Natural killer cell treated with Interleukin-12 subunit alpha and Interleukin-12 subunit beta and Interleukin-15 and Interleukin-18, amount 100 ng/mL, for 72 hours (primary cell): ENCODE data around the gene AGPAT2. TPM values are rescaled to one million over a fixed set of nuclear protein-coding genes. Genes with fewer than 3 reads are reported as not detected.

Experiments used
- ATAC-seq, 2 donors: fragments of 150-1000 bp; cut with Tn5 transposase in 1 of 2; sonication (Bioruptor Pico), chemical (Tn5 transposase) in 1 of 2; 2 replicates each; pipeline ENCODE4 v1.10.0; 2021
- DNase-seq: peaks from one replicate; pipeline ENCODE4 v3.0.0; 2022; ENCODE audit warnings: low spot score
- H3K27ac Mint-ChIP-seq, 2 donors: 1 replicate in 1 of 2; 2 replicates in 1 of 2; pipeline ENCODE4 v1.8.0; 2022; ENCODE audit warnings: mixed read lengths in 2 of 2, mild to moderate bottlenecking in 1 of 2, moderate library complexity in 1 of 2
- H3K27me3 Mint-ChIP-seq, 2 donors: 1 replicate in 1 of 2; 2 replicates in 1 of 2; pipeline ENCODE4 v1.8.0; 2022; ENCODE audit warnings: mixed read lengths in 2 of 2
- H3K36me3 Mint-ChIP-seq: one replicate; pipeline ENCODE4 v1.8.0; 2022; ENCODE audit warnings: mixed read lengths
- H3K4me1 Mint-ChIP-seq, 2 donors: 1 replicate in 1 of 2; 2 replicates in 1 of 2; pipeline ENCODE4 v1.8.0; 2022; ENCODE audit warnings: low read depth in 2 of 2, mixed read lengths in 2 of 2, mild to moderate bottlenecking in 1 of 2
- H3K4me3 Mint-ChIP-seq: one replicate; pipeline ENCODE4 v1.8.0; 2022; ENCODE audit warnings: mixed read lengths
- H3K9me3 Mint-ChIP-seq: 2 replicates; pipeline ENCODE4 v1.8.0; 2022; ENCODE audit warnings: mixed read lengths
- total RNA-seq, 2 donors: library from RNA; stranded (reverse); gene quantifications; one replicate each; pipeline ENCODE4 v1.2.3, GENCODE V29; 2022

Gene AGPAT2
- total RNA-seq, 2 donors from 2014 or later: 6.1 to 8.9 TPM

- H3K27me3 Mint-ChIP-seq: peaks cover 0 to 2% of the 10 kb centered on the region in 2 donors
- no peak overlapping the region for H3K4me3 Mint-ChIP-seq
- ATAC-seq (peak; percentile 40 to 69), DNase-seq (peak; percentile 75)
- no peaks in the 10 kb centered on the region for H3K36me3 Mint-ChIP-seq
- H3K4me1 Mint-ChIP-seq: peaks cover 0 to 11% of the 10 kb centered on the region in 2 donors
- no peaks in the 10 kb centered on the region for H3K9me3 Mint-ChIP-seq
- no peak overlapping the region for H3K27ac Mint-ChIP-seq
Measured at GRCh38 chr9:136629879-136630661, 57.2 kb downstream of the AGPAT2 start.

- DNase-seq (peak; percentile 57), ATAC-seq (no peak)
- H3K27me3 Mint-ChIP-seq: peaks cover 0 to 2% of the 10 kb centered on the region in 2 donors
- H3K9me3 Mint-ChIP-seq: no peaks in the 10 kb centered on the region
- H3K4me3 Mint-ChIP-seq: no peak overlapping the region
- H3K36me3 Mint-ChIP-seq: no peaks in the 10 kb centered on the region
- no peak overlapping the region for H3K27ac Mint-ChIP-seq
- H3K4me1 Mint-ChIP-seq: peaks cover 0 to 11% of the 10 kb centered on the region in 2 donors
Measured at GRCh38 chr9:136629001-136629878, 58.0 kb downstream of the AGPAT2 start.

- ATAC-seq (no peak), DNase-seq (peak; percentile 53)
- H3K4me1 Mint-ChIP-seq: peaks cover 0 to 11% of the 10 kb centered on the region in 2 donors
- peak overlapping the region in 1 of 2 donors; percentile 58 for H3K27ac Mint-ChIP-seq
- H3K36me3 Mint-ChIP-seq: no peaks in the 10 kb centered on the region
- H3K4me3 Mint-ChIP-seq: no peak overlapping the region
- H3K27me3 Mint-ChIP-seq: peaks cover 0 to 2% of the 10 kb centered on the region in 2 donors
- no peaks in the 10 kb centered on the region for H3K9me3 Mint-ChIP-seq
Measured at GRCh38 chr9:136628268-136628667, 59.0 kb downstream of the AGPAT2 start.

GRCh38 chr9:136627703-136628102 lies 59.6 kb downstream of the AGPAT2 start:
- H3K27me3 Mint-ChIP-seq: peaks cover 0 to 2% of the 10 kb centered on the region in 2 donors
- DNase-seq (peak; percentile 56), ATAC-seq (no peak)
- no peak overlapping the region for H3K27ac Mint-ChIP-seq
- peaks cover 0 to 11% of the 10 kb centered on the region in 2 donors for H3K4me1 Mint-ChIP-seq
- no peak overlapping the region for H3K4me3 Mint-ChIP-seq
- H3K36me3 Mint-ChIP-seq: no peaks in the 10 kb centered on the region
- no peaks in the 10 kb centered on the region for H3K9me3 Mint-ChIP-seq

- H3K4me1 Mint-ChIP-seq: peaks cover 0 to 14% of the 10 kb centered on the region in 2 donors
- H3K4me3 Mint-ChIP-seq: no peak overlapping the region
- H3K27ac Mint-ChIP-seq: no peak overlapping the region
- H3K27me3 Mint-ChIP-seq: peaks cover 0 to 2% of the 10 kb centered on the region in 2 donors
- no peaks in the 10 kb centered on the region for H3K36me3 Mint-ChIP-seq
- DNase-seq: peak; percentile 53
- no peaks in the 10 kb centered on the region for H3K9me3 Mint-ChIP-seq
- no peak for ATAC-seq
Measured at GRCh38 chr9:136626740-136627642, 60.3 kb downstream of the AGPAT2 start.

DNA sequence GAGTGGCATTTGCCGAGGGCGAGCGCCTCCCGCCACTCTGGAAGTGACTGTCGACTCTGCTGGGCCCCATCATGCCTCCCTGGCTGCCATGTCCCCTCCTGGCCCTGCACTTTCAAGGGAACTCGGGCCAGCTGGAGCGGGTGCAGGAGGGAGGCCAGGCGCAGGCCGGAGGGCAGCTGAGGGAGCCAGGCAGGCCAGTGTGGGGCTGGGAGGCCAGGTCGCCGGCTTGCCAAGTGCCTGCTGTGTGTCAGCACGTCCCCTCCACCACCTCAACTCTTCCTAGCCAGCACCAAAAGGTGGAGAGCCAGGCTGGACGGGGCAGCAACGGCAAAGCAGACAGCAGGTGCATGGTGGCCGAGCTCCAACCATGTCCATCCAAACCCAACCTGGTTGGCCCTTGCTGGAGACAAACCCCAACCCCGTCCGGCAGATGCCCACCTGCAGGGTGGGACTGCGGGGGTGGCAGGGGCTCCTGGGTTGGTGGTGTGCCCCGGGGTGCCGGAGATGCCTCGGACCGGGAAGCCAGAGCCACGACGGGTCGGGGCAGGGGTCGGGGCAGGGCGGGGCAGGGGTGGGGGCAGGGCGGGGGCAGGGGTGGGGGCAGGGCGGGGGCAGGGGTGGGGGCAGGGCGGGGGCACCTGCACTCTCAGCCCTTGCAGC lies 61.1 kb downstream of the AGPAT2 start:
- Mint-ChIP-seq H3K9me3 (no peaks in the 10 kb centered on the region), H3K4me3 (no peak overlapping the region), H3K4me1 (peaks cover 0 to 14% of the 10 kb centered on the region in 2 donors), H3K36me3 (no peaks in the 10 kb centered on the region), H3K27me3 (peaks cover 0 to 2% of the 10 kb centered on the region in 2 donors), H3K27ac (no peak overlapping the region)
- ATAC-seq (no peak), DNase-seq (peak; percentile 59)

DNA sequence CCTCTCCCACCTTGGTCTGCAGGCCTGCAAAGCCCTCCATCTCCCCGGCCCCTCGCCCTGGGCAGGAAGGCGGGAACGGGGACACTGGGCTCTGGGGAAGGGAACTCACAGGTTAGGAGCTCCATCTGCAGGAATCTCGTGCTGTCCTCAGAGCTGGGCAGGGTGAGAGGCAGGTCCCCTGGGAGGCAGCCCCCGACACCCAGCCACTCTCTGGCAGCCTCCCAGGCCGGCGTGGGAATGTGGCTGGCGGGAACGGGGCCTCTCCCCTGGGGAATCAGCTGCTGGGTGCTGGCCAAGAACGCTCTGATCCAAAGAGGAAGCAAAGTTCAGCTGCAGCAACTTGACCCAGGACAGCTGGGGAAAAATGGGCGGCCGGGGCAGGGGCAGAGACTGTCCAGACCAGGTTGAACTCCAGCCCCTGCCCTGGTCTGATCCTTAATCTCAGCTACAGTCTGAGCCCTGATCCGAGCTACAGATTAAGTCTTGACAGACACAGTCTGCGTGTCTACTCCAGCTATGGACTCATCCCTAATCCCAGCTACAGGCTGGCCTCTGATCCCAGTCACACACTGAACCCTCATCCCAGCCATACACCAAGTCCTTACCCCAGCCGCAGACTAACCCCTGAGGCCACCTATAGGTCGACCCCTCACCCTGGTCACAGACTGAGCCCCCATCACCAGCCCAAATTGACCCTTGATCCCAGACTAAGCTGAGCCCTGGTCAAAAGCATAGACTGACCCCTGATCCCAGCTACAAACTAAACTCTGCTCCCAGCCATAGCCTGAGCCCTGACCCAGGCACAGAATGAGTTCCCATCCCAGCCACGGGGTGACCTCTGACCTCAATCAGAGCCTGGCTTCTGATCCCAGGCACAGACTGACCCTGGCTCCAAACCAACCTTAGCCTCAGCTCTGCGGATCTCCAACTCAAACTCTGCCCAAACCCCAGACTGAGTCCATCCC lies 61.9 kb downstream of the AGPAT2 start:
- H3K27ac Mint-ChIP-seq: no peak overlapping the region
- ATAC-seq: no peak

DNA sequence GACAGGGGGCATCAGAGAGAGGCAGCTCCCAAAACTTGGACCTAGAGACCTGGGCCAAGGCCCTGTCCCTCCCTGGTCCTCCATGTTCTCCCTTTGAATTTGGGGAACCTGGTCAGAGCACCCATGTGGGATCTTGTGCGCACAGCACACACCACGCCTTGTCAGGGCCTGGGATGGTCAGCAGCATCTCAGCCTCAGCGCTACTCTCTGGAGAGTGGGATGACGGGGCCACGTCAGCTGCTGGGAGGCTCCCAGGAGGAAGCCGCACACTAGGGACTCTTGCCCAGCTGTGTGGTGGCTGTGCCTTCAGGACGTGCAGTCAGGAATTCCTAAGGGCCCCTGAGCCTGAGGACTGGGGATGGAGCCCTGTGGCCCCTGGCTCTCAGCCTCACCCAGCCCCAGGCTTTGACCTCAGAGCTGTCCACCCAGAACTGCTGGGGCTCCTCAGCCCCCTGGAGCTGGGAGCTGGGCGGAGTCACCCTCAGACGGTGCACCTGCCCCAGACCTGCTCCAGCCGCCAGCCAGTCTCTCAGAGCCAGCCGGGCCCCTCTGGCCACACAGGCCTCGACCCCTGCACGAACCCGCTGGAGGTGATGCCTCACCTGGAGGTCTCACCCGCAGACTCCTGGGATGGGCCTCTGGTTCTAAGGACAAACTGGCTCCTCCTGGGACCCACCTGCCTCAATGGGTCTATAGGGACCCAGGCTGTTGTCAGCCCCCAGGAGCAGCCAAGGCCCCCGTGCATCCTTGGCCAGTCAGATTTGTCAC lies 62.9 kb downstream of the AGPAT2 start:
- no peak overlapping the region for H3K27ac Mint-ChIP-seq
- DNase-seq: peak; percentile 54
- peaks cover 0 to 2% of the 10 kb centered on the region in 2 donors for H3K27me3 Mint-ChIP-seq
- no peak overlapping the region for H3K4me3 Mint-ChIP-seq
- no peaks in the 10 kb centered on the region for H3K9me3 Mint-ChIP-seq
- H3K4me1 Mint-ChIP-seq: peaks cover 5 to 12% of the 10 kb centered on the region in 2 donors
- no peak for ATAC-seq
- H3K36me3 Mint-ChIP-seq: no peaks in the 10 kb centered on the region

More for the DNA sequence above, 61.9 kb downstream of the AGPAT2 start:
- Mint-ChIP-seq H3K9me3 (no peaks in the 10 kb centered on the region), H3K27me3 (peaks cover 0 to 2% of the 10 kb centered on the region in 2 donors), H3K36me3 (no peaks in the 10 kb centered on the region), H3K4me1 (peaks cover 0 to 14% of the 10 kb centered on the region in 2 donors), H3K4me3 (no peak overlapping the region)
- DNase-seq: peak; percentile 58

- no peak overlapping the region for H3K27ac Mint-ChIP-seq
- H3K4me3 Mint-ChIP-seq: no peak overlapping the region
- peaks cover 0 to 2% of the 10 kb centered on the region in 2 donors for H3K27me3 Mint-ChIP-seq
- DNase-seq (no peak), ATAC-seq (no peak)
- H3K9me3 Mint-ChIP-seq: no peaks in the 10 kb centered on the region
- H3K4me1 Mint-ChIP-seq: peaks cover 11 to 18% of the 10 kb centered on the region in 2 donors
- no peaks in the 10 kb centered on the region for H3K36me3 Mint-ChIP-seq
Measured at GRCh38 chr9:136623842-136624183, 63.4 kb downstream of the AGPAT2 start.
